Keratinocyte (primary cell): ENCODE measurements around the gene COG4. TPM values are rescaled to one million over a fixed set of nuclear protein-coding genes. Genes with fewer than 3 reads are reported as not detected.
A peak's percentile ranks its signal among the peaks of the same experiment; 100 is the strongest.
"Not testable (repeated sequence)": the region's sequence is repeated elsewhere in the genome, so short reads cannot be mapped to it uniquely, and the experiment has no call there.

ENCODE experiments used
- DNase-seq: peaks from one replicate; pipeline ENCODE4 v3.0.0-alpha.2; 2011; ENCODE audit warnings: low read depth, missing footprints, low spot score
- FAIRE-seq: peaks from 2 replicates; lab custom pipeline; 2011; peaks lifted over from hg19 to GRCh38; lab: Jason Lieb, UNC
- H2AFZ ChIP-seq: 2 replicates; pipeline ENCODE4 v1.6.0; 2012; ENCODE audit warnings: low read length, control low read depth, inconsistent platforms; ENCODE audit not compliant: control insufficient read depth
- H3K27ac ChIP-seq: 2 replicates; pipeline ENCODE4 v1.5.1; 2011; ENCODE audit warnings: low read length; ENCODE audit not compliant: control insufficient read depth, insufficient read depth
- H3K27me3 ChIP-seq: 3 replicates; pipeline ENCODE4 v1.6.0; 2011; ENCODE audit warnings: low read length; ENCODE audit not compliant: control insufficient read depth, insufficient read depth; ENCODE audit errors: extremely low read depth
- H3K36me3 ChIP-seq, 2 experiments: 2 replicates in 1 of 2; 3 replicates in 1 of 2; pipeline ENCODE4 v1.5.1; 2011; ENCODE audit warnings: low read length in 2 of 2, mild to moderate bottlenecking in 1 of 2; ENCODE audit not compliant: control insufficient read depth in 2 of 2, insufficient read depth in 2 of 2; ENCODE audit errors: extremely low read depth in 1 of 2
- H3K4me1 ChIP-seq: 3 replicates; pipeline ENCODE4 v1.5.1; 2011; ENCODE audit warnings: low read length; ENCODE audit not compliant: control insufficient read depth, insufficient read depth; ENCODE audit errors: extremely low read depth
- H3K4me2 ChIP-seq: 3 replicates; pipeline ENCODE4 v1.6.0; 2011; ENCODE audit warnings: low read depth, low read length; ENCODE audit not compliant: control insufficient read depth, insufficient read depth; ENCODE audit errors: extremely low read depth
- H3K4me3 ChIP-seq, 3 experiments: fragments of 200-600 bp in 1 of 3; sonication (generic) in 1 of 3; 2 replicates in 2 of 3; 3 replicates in 1 of 3; pipeline ENCODE4 v1.5.1; 2011 to 2016; ENCODE audit warnings: low read length in 3 of 3, mild to moderate bottlenecking in 3 of 3, control low read depth in 2 of 3, inconsistent platforms in 1 of 3, low read depth in 1 of 3, mixed read lengths in 1 of 3, mixed run types in 1 of 3, moderate library complexity in 1 of 3; ENCODE audit not compliant: control insufficient read depth in 2 of 3, insufficient read depth in 2 of 3; ENCODE audit errors: extremely low read depth in 1 of 3
- H3K79me2 ChIP-seq: 2 replicates; pipeline ENCODE4 v1.6.0; 2012; ENCODE audit warnings: low read length; ENCODE audit not compliant: control insufficient read depth, insufficient read depth
- H3K9ac ChIP-seq: 3 replicates; pipeline ENCODE4 v1.6.0; 2011; ENCODE audit warnings: low read length; ENCODE audit not compliant: control insufficient read depth, insufficient read depth; ENCODE audit errors: extremely low read depth
- H3K9me1 ChIP-seq: 3 replicates; pipeline ENCODE4 v1.6.0; 2011; ENCODE audit warnings: low read length; ENCODE audit not compliant: control insufficient read depth, insufficient read depth; ENCODE audit errors: extremely low read depth
- H3K9me3 ChIP-seq: 2 replicates; pipeline ENCODE4 v1.5.1; 2012; ENCODE audit warnings: low read depth, low read length; ENCODE audit not compliant: control insufficient read depth
- H4K20me1 ChIP-seq: 3 replicates; pipeline ENCODE4 v1.6.0; 2011; ENCODE audit warnings: low read length; ENCODE audit not compliant: control insufficient read depth, insufficient read depth; ENCODE audit errors: extremely low read depth
- CTCF ChIP-seq, 3 experiments: IDR thresholded peaks in 1 of 3; conservative IDR thresholded peaks in 1 of 3; optimal IDR thresholded peaks in 1 of 3; 2 replicates in 2 of 3; 3 replicates in 1 of 3; pipeline versions ENCODE3 to v1.5.1; 2011; ENCODE audit warnings: low read length in 3 of 3, mild to moderate bottlenecking in 3 of 3, moderate library complexity in 2 of 3, control low read depth in 1 of 3, inconsistent platforms in 1 of 3; ENCODE audit not compliant: insufficient read depth in 2 of 3; ENCODE audit errors: extremely low read depth in 1 of 3
- EZH2 ChIP-seq: IDR thresholded peaks from one replicate; pipeline ENCODE4 v1.6.1; 2012; ENCODE audit warnings: inconsistent platforms, mild to moderate bottlenecking, low read length, moderate library complexity
- dilution Hi-C: fragments of 300-500 bp; cut with MboI; formaldehyde crosslinking; loops from one replicate; pipeline ENCODE4 v1.7.0; 2020; ENCODE audit warnings: low sequenced_read_pairs; ENCODE audit not compliant: extremely low pct_ligation_motif_present
- polyA plus RNA-seq, 5 experiments: library from polyadenylated mRNA; depleted of rRNA in 3 of 5; stranded (reverse) in 3 of 5; stranded (forward) in 1 of 5; unstranded in 1 of 5; fragments of >200 nt; gene quantifications; 1 replicate in 1 of 5; 2 replicates in 3 of 5; 3 replicates in 1 of 5; pipeline versions ENCODE4 v1.2.1 to v1.2.3, GENCODE V29; 2011 to 2012; ENCODE audit warnings: missing spikeins in 2 of 5, low read depth in 1 of 5, low replicate concordance in 1 of 5

The COG4 gene
- polyA plus RNA-seq, 1 donor (not counting 4 experiments of a cell fraction or from before 2014, with no cell fraction given): 38.9 TPM

GRCh38 chr16:70526403-70526802 is 3.0 kb upstream of the COG4 start:
- no peaks in the 10 kb centered on the region for H3K27me3 ChIP-seq
- TF ChIP-seq EZH2 (no peak), CTCF (optimal IDR thresholded peaks at IDR 0.05 in 1 of 3, IDR thresholded peaks at IDR 0.05 in 1 of 3, conservative IDR thresholded peaks at IDR 0.05 in 1 of 3; ENCODE audit: extremely low read depth in 1 of 3, insufficient read depth in 2 of 3, low read length in 3 of 3) (no peak)
- H3K4me2 ChIP-seq: peak overlapping the region; percentile 67
- peaks cover 6 to 28% of the 10 kb centered on the region in 2 experiments for H3K36me3 ChIP-seq
- dilution Hi-C loops: no loop called here
- no peaks in the 10 kb centered on the region for H3K9me1 ChIP-seq
- no peak for DNase-seq
- peak overlapping the region in 1 of 3 experiments; percentile 3 for H3K4me3 ChIP-seq
- peaks cover 87% of the 10 kb centered on the region for H3K79me2 ChIP-seq
- no peak for FAIRE-seq
- no peak overlapping the region for H3K27ac ChIP-seq
- peaks cover 30% of the 10 kb centered on the region for H3K4me1 ChIP-seq
- H3K9ac ChIP-seq: no peak overlapping the region
- H4K20me1 ChIP-seq: peaks cover 20% of the 10 kb centered on the region
- no peaks in the 10 kb centered on the region for H3K9me3 ChIP-seq
- no peak overlapping the region for H2AFZ ChIP-seq

- peaks cover 35% of the 10 kb centered on the region for H3K4me1 ChIP-seq
- peak overlapping the region; percentile 97 for H3K9ac ChIP-seq
- peak overlapping the region; percentile 86 to 96 (median 94) for H3K4me3 ChIP-seq
- H3K79me2 ChIP-seq: peaks cover 78% of the 10 kb centered on the region
- H3K4me2 ChIP-seq: peak overlapping the region; percentile 94
- DNase-seq, FAIRE-seq, H3K9me1 ChIP-seq, dilution Hi-C loops, H3K27me3 ChIP-seq, H3K9me3 ChIP-seq: not testable (repeated sequence)
- peaks cover 13% of the 10 kb centered on the region for H4K20me1 ChIP-seq
- peaks cover 2 to 22% of the 10 kb centered on the region in 2 experiments for H3K36me3 ChIP-seq
- H3K27ac ChIP-seq: peak overlapping the region; percentile 92
- peak overlapping the region; percentile 87 for H2AFZ ChIP-seq
Measured at GRCh38 chr16:70524399-70524825, 1.1 kb upstream of the COG4 start.
